NCI-H524 (cell line): ENCODE data around the gene AGAP3.
A peak's percentile ranks its signal among the peaks of the same experiment; 100 is the strongest.

Experiments
- DNase-seq, 2 experiments: peaks; one replicate each; lab custom pipeline; 2025; lab: John Stamatoyannopoulos, UW

The AGAP3 gene

DNA sequence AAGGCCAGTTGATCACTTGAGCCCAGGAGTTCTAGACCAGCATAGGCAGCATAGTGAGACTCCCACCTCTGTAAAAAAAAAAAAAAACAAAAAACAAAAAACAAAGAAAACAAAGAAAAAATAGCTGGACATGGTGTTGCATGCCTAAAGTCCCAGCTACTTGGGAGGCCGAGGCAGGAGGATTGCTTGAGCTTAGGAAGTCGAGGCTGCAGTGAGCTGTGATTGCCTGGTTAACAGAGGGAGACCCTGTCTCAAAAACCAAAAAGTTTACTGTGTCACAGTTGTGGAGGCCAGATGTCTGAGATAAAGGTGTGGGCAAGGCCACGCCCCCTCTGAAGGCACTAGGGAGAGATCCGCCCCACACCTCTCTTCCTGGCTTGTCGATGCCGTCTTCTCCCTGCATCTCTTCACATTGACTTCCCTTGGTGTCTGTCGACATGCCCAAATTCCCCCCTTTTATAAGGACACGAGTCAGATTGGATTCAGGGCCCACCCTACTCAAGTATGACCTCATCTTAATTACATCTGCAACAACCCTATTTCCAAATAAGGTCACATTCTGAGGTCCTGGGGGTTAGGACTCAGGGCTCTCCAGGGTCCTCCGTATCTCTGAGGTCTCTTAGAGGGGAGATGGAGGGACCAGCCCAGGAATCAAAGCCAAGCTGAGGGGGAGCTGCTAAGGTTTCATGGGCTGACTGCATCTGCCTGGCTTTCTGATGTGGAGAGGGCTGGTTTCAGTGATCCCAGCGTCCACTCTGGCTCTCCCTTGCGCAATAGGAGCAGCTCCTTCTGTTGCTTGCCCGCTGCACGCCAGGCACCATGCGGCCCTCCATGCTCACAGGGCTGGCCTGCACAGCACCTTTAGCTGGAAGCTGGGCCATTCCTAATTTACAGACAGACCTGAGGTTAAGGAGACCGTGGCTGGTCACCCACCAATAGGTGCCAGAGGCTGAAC is 23.1 kb downstream of the AGAP3 start:
- no peak for DNase-seq

DNA sequence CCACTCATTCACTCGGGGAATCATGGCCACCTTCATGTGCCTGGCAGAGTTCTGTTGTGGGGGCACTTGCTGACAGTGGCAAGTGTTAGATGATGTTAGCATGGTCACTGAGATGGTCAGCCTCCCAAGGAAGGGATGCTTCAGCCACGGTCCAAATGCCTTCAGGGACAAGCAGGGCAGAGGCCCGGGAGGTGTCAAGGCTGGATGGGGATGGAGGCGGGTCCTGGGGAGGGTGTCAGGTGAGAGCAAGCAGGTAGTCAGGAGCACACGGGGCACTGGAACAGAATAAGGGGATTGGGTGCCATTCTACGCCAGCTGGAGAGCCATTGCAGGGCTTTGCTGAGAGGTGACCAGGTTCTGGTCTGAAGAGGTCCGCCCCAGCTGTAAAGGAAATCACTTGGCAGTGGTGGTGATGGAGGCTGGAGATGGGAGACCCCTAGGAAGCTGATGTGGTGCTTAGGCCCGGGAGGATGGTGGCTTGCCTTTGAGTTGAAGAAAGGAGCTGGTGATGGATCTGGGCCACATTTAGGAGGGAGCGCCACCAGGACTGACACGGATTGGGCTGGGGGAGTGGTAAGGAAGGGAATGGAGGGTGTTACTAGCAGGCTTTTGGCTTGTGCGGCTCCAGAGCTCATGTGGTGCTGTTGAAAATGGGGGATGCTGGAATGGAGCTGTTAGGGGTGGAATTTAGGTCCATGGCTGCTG is 24.1 kb downstream of the AGAP3 start:
- no peak for DNase-seq

DNA sequence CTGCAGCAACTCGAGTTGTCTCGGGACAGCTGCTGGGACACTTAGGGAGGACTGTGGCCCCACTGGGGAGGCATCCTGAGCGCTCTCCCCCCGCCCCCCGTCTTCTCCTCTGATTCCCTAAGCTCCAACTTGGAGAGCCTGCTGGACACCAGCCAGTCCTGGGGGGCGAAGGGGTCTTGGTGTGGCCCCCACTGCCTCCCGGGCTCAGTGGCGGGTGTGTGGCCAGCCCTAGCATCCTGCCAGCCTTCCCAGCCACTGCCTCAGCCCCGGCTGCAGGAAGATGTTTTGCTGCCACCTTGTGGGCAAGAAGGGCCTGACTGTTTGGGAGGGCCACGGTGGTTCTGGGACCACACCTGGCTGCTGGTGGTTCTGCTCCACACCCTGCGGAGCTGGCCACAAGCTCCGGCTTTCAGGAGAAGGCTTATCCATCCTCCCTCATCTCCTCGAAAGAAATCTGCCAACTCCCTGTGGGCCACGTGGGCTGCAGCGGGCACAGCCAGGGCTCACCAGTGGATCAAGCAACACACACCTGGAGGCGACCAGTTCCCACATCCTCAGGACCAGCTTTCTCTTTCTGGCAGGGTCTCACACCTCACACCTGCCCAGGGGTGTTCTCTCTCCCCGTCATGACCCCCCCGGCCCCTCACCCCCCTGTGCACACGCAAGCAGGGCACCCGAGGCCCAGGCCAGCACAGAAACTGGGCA is 24.8 kb downstream of the AGAP3 start:
- peak; percentile 61 to 69 for DNase-seq

DNA sequence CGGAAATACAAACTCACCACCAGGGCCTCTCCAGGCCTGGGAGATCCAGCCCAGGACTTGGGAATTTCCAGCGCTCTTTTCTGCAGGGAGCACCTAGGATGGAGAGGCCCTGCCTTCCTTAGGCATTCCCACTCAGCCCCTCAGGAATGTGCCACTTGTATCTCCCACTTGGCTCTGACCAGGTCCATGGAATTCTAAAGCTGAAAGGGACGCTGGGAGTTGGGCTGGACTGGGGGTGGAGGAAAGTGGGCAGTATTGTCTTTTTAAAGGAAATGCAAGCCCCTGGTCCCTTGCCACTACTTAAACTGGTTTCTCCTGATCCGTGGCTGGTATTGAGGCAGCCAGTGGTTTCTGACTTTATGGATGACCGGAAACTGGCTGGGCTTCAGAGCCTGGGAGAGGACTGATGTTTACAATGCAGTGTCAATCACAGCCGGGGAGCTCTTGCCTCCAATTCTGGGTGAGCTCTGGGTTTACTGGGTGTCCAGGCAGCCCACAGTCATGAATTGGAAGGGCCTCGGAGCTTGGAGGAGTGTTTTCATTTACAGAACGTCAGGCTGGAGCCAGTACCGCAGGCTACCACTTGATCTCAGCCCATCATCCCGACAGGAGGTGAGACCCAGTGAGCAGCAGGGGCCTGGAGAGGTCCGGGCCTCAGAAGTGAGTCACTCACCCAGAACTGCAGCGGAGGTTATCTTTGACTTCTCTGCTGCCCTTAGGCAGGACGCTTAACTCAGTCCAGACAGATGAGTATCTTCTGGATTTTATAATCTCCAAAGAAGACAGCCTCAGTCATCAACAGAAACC is 27.3 kb downstream of the AGAP3 start:
- no peak for DNase-seq

DNA sequence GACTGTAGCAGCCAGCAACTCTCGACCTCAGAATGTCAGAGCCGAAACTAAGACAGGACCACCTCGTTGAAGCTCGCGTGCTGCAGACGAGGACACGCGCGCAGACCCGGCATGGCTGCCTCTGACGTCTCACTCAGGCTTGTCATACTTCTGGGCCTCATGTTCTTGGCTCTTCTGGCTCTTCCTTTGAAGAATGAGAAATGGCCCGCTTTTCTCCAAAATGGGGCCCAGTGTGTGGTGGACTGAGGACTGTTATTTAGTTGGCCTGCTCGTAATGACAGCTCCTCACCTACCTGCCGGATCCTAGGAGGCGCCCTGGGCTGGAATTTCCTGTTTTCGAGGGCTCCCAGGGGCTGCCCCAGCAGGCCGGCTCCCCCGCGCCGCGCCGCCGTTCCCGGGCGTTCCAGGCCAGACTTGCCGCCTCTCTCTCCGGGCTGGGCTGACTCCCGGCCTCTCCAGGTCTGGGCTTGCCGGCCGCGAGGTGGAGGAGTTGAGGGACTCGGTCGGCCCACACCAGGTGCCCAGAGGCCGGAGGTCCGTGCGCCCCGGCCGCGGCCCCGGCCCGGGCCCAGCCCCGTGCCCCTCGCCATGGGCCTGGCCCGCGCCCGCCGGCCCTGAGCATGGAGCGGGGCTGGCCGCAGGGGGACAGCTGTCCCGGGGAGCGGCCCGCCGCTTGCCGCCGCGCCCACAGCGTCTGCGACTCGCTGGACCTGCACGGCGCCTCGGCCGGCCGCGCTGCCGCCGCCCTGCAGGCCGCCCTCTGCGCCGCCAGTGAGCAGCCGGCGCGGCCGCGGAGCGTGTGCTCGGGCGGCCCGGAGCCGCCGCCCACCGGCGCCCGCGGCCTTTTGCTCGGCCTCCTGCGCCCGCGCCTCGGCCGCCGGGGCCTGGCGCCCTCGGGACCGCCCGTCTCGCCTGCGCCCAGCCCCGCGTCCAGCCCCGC is 28.1 kb downstream of the AGAP3 start:
- no peak for DNase-seq

DNA sequence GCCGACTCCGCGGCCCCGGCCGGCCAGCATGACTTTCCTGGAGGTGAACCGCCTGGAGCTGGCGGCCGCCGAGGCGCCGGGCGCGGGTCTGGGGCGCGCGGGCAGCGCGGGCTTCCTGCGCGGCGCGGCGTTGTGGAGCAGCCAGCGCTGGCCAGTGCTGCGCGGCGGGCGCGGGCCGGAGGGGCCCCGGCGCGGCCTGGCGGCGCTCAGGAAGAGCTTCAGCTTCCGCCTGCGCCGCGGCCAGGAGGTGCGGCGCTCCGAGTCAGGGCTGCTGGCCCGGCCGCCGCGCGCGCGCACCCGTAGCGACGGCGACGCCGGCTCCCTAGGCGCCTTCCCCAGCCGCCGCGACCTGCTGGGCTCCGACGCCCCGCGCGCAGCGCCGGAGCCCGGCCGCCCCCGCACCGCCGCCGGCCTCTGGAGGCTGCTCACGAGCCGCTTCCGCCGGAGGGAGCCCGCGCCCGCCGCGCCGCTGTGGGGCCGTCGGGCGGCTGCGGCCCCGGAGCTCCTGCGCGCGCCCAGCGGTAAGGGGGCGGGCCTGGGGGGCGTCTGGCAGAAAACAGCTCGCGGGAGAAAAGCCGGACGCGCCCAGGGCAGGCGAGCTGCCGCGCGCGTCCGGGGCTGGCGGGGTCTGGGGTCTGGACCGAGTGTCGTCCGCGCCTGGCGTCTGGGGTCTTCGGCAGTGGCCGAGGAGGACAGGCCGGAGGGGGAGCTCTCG is 29.0 kb downstream of the AGAP3 start:
- DNase-seq: no peak

DNA sequence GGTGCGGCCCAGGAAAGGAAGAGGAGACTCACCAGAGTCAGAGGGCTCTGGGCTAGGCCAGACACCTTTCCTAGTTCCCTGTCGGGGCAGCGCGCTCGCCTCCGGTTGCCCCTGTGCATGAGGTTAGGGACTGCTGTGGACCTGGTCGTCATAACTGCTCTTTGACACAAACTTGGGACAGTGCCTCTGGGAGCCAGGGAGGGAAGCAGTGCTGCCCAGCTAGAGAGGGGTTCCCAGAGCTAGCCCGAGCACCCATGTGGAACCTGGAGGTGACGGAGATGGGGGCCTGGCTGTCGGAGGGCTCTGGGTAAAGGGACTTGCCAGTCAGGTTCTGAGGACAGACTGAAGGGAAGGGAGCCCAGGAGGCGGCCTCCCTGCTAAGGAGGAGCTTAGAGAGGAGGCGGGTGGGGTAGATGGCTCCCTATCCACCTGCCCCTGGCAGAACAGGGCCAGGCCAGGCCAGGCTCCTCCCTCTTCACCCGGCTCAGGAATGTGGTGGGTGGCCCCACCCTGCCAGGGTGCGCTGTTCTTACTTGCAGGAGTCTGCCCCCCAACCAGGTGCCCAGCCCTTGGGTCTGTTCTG is 29.7 kb downstream of the AGAP3 start:
- DNase-seq: no peak

DNA sequence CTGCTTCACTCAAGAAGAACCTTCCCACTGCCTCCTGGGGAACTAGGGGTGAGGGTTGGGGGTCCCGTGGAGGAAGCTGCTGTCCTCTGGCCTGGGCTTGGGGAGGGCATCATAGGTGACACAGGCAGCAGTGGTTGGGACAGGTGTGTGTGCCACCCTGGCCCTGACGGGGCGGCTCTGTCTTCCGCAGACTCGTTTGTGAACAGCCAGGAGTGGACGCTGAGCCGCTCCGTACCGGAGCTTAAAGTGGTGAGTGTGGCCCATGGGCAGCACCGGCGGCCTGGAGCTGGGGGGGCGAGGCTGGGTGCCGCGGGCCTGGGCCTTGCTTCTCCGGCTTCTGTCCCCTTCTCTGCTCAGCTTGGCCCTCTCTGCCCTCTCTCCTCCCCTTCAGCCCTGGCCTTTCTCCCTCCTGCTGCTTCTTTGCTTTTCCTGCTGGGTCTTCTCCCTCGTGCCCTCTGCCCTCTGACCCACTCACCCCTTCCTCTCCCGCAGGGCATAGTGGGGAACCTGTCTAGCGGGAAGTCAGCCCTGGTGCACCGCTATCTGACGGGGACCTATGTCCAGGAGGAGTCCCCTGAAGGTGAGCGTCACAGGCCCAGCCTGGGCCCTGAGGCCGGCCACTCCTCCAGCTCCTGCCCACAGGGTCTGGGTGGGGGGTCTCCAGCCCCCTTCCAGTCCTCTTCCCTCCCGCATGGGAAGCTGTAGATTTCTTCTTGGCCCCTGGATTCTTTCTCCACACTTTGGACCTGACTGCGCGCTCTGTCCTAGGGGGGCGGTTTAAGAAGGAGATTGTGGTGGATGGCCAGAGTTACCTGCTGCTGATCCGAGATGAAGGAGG is 30.5 kb downstream of the AGAP3 start:
- no peak for DNase-seq

DNA sequence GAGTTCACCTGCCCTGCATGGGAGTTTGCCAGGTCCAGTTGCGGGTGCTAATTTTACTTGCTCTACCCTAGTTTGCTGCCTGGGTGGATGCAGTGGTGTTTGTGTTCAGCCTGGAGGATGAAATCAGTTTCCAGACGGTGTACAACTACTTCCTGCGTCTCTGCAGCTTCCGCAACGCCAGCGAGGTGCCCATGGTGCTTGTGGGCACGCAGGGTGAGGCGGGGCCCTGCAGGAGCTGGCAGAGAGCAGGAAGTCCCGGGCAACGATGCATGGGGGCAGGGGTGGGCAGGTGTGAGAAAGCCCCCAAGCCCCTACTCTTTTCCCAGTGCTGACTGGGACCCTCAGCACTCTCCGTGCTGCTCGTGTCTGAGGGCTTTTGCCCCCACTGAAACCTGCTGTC is 31.3 kb downstream of the AGAP3 start:
- DNase-seq: no peak

DNA sequence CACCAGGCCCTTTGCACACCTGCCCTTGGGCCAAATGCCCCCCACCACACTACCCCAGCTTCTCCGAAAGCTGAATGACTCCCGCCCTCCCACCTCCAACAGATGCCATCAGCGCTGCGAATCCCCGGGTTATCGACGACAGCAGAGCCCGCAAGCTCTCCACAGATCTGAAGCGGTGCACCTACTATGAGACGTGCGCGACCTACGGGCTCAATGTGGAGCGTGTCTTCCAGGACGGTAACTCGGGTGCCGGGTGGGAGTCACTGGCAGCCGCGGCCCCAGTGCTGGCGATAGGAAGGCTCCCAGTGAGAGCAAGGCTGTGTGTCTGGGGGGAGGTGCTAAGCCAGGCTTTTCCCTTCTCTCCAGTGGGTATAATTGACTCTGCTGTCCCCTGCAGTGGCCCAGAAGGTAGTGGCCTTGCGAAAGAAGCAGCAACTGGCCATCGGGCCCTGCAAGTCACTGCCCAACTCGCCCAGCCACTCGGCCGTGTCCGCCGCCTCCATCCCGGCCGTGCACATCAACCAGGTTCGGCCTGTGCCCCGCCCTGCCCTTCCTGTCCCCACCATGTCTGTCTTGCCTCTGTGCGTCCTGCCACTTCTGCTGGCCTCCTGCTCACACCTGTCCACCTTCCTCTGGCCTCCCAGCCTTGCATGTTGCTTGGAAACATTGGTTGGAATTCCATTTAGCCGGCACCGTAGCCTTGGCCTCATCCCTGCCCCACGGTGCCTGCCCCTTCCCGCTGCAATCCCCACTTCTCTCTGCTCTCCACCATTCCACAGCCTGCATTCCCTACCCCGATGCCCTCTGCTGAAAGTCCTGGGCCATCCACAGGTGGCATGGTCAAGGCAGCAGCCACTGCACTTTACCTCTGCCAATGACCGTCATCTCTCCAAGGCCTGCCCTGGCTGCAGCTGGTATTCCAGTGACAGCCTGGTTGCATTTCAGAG is 32.1 kb downstream of the AGAP3 start:
- no peak for DNase-seq

DNA sequence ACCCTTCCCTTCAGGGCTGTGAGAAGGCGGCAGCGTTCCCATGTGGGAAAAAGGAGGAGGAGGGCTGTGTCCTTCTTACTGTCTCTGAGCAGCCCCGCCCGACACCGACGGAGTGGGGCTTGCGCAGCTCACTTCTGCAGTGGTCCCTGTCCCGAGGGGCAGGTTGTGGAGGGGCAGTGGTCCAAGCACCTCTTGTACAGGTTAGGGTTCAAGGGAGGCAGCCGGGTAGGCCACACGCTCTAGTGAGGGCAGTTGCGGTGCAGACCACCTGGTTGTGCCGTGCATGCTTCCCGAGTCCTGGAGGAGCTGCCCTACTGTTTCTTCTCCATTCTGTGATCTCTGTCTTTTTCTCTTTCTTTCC is 32.8 kb downstream of the AGAP3 start:
- no peak for DNase-seq

DNA sequence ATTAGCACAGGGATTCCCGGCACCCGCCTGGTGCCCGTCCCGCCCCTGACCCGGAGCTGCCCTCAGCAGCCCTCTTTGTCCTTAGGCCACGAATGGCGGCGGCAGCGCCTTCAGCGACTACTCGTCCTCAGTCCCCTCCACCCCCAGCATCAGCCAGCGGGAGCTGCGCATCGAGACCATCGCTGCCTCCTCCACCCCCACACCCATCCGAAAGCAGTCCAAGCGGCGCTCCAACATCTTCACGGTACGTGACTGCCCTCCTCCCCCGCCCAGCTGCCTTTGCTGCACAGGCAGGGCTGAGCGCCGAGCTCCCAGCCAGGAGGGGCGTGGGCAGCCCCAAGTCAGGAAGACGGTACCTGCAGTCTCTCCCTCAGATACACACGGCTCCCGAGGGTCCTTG is 33.6 kb downstream of the AGAP3 start:
- DNase-seq: no peak

DNA sequence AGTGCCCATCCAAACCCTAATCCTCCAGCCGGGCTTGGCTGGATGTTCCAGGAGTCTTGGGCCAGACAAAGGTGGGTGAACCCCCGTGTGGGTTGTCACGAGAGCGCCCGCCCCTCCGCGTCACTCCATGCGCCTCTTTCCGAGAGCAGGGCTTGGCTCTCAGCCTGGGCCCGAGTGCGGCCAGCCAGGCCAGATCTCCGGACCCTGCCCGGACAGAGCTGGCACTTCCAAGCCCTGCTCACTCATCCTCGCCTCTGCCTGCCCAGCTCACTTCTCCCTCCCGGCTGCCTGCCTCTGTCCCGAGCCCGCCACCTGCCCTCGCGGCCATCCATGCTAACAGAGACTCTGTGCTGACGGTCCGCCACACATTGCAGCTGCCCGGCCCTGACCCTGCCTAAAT is 34.6 kb downstream of the AGAP3 start:
- DNase-seq: no peak

DNA sequence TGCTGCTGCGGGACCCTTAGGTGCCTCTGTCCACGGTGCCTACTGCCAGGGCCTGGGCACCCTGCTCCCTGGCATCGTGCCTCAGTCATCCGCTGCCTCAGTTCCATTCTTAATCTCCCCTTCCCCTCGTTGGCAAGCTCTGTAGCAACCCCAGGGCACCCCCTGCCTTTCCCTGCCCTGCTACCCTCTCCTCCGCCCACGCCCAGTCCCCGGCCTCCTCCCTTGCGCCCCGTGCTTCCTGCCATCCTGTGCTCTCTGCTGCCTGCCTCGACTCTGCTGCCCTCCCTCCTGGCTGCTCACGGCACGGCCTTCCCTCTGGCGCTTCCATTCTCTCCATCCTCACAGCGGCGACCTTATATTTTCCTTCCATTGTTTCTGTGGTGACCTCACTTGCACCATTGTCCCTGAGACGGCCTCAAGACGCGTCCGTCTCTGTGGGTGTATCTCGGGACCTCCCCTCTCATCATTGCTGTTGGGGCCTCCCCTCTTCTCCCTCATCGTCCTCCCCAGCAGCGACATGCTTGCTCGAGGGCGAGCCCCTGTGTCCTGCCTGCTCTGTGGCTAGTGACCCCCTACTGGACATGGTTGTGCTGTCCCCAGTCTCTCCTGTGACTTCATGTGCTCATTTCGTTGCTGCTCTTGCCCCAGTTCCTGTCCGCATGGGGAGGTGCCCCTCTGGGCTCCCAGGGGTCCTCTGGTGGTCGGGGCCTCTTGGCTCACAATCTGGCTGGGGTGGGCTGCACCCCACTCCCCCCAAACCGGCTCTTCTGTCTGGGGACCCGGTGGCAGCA is 35.3 kb downstream of the AGAP3 start:
- no peak for DNase-seq

DNA sequence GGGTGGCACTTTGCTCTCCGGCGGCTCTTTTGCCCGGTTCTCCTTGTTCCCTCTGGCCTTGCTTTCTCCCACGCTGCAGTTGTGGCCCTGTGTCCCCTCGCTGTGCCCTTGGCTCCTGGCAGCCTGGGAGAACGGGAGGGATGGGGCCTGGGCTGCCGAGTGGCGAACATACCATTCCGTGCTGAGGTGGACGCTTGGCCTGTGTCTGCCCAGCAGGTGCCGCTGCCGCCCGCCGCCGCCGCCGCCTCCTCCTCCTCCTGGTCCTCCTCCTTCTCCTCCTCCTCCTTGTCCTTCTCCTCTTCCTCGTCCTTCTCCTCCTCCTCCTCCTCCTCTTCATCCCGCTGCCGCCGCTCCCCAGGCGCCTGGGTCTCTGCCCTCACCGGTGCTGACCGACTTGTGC is 36.0 kb downstream of the AGAP3 start:
- DNase-seq: no peak

DNA sequence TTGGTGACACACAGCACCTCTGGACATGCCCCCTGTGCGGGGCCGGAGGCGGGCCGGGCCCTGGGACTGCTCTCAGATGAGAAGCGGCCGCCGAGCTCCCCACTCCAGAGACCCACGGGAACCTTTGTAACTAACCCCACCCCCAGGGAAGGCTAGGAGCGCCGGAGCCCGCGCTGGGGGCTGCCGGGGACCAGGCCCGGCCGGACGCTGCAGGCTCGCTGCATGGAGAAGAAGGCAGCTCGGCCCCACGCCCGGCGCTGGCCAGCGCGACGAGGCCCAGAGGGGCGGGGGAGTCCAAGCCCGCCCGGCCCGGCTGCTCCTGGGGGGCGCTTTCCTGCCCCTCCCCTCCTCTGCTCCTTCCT is 36.5 kb downstream of the AGAP3 start:
- DNase-seq: no peak
